ENCODE measurements around the gene SDK1.
"Not testable (repeated sequence)": the region's sequence is repeated elsewhere in the genome, so short reads cannot be mapped to it uniquely, and the experiment has no call there.

The SDK1 gene

GRCh38 chr7:3941706-3942105, 640.7 kb downstream of the SDK1 start:
- in situ Hi-C loops (cut with MboI; ENCODE audit: low sequenced_read_pairs): not testable (repeated sequence)

GRCh38 chr7:3942276-3942675, 641.2 kb downstream of the SDK1 start:
- in situ Hi-C loops (cut with MboI; ENCODE audit: low sequenced_read_pairs): no loop called here

- in situ Hi-C loops (cut with MboI; ENCODE audit: low sequenced_read_pairs): no loop called here
Measured at GRCh38 chr7:3942816-3943745, 642.0 kb downstream of the SDK1 start.

GRCh38 chr7:3943779-3944520, 642.9 kb downstream of the SDK1 start:
- in situ Hi-C loops (cut with MboI; ENCODE audit: low sequenced_read_pairs): no loop called here

GRCh38 chr7:3949242-3949640, 648.2 kb downstream of the SDK1 start:
- in situ Hi-C loops (cut with MboI; ENCODE audit: low sequenced_read_pairs): no loop called here

GRCh38 chr7:3950249-3950648, 649.2 kb downstream of the SDK1 start:
- in situ Hi-C loops (cut with MboI; ENCODE audit: low sequenced_read_pairs): no loop called here

- in situ Hi-C loops (cut with MboI; ENCODE audit: low sequenced_read_pairs): no loop called here
Measured at GRCh38 chr7:3951316-3952055, 650.4 kb downstream of the SDK1 start.

- in situ Hi-C loops (cut with MboI; ENCODE audit: low sequenced_read_pairs): no loop called here
Measured at GRCh38 chr7:3953133-3953532, 652.1 kb downstream of the SDK1 start.

GRCh38 chr7:3953946-3954345, 652.9 kb downstream of the SDK1 start:
- in situ Hi-C loops (cut with MboI; ENCODE audit: low sequenced_read_pairs): no loop called here

GRCh38 chr7:3955026-3955425, 654.0 kb downstream of the SDK1 start:
- in situ Hi-C loops (cut with MboI; ENCODE audit: low sequenced_read_pairs): no loop called here

GRCh38 chr7:3955751-3956696, 655.0 kb downstream of the SDK1 start:
- in situ Hi-C loops (cut with MboI; ENCODE audit: low sequenced_read_pairs): no loop called here

- in situ Hi-C loops (cut with MboI; ENCODE audit: low sequenced_read_pairs): no loop called here
Measured at GRCh38 chr7:3956949-3957348, 655.9 kb downstream of the SDK1 start.

- in situ Hi-C loops (cut with MboI; ENCODE audit: low sequenced_read_pairs): no loop called here
Measured at GRCh38 chr7:3957472-3958108, 656.5 kb downstream of the SDK1 start.

GRCh38 chr7:3958109-3958483, 657.0 kb downstream of the SDK1 start:
- in situ Hi-C loops (cut with MboI; ENCODE audit: low sequenced_read_pairs): no loop called here

GRCh38 chr7:3959364-3959763, 658.3 kb downstream of the SDK1 start:
- in situ Hi-C loops (cut with MboI; ENCODE audit: low sequenced_read_pairs): no loop called here

- in situ Hi-C loops (cut with MboI; ENCODE audit: low sequenced_read_pairs): no loop called here
Measured at GRCh38 chr7:3960050-3960763, 659.2 kb downstream of the SDK1 start.

- in situ Hi-C loops (cut with MboI; ENCODE audit: low sequenced_read_pairs): no loop called here
Measured at GRCh38 chr7:3960942-3961341, 659.9 kb downstream of the SDK1 start.

GRCh38 chr7:3961857-3962503, 660.9 kb downstream of the SDK1 start:
- in situ Hi-C loops (cut with MboI; ENCODE audit: low sequenced_read_pairs): no loop called here

- in situ Hi-C loops (cut with MboI; ENCODE audit: low sequenced_read_pairs): not testable (repeated sequence)
Measured at GRCh38 chr7:3963768-3964167, 662.7 kb downstream of the SDK1 start.

Measured in hTERT RPE-1 (cell line).